HL-60 (cell line): Measurements from ENCODE around the gene NEUROD1.

ENCODE experiments used
- DNase-seq, 2 experiments: peaks; one replicate each; pipeline ENCODE4 v3.0.0-alpha.2; 2010 to 2020; ENCODE audit warnings: low read depth in 1 of 2, low spot score in 1 of 2
- H3K27ac ChIP-seq: fragments of 250-450 bp; sonication (Bioruptor Pico); replicated peaks from 2 replicates; pipeline ENCODE4 v1.5.1; 2020; ENCODE audit warnings: mild to moderate bottlenecking, moderate library complexity
- H3K27me3 ChIP-seq: fragments of 250-450 bp; sonication (Bioruptor Pico); 2 replicates; pipeline ENCODE4 v1.5.1; 2021; ENCODE audit warnings: mild to moderate bottlenecking, moderate library complexity; ENCODE audit not compliant: insufficient read depth, poor library complexity, severe bottlenecking
- H3K4me3 ChIP-seq: replicated peaks from 2 replicates; pipeline ENCODE4 v1.5.1; 2011; ENCODE audit warnings: mild to moderate bottlenecking, control low read depth, low read length; ENCODE audit not compliant: insufficient read depth
- CTCF ChIP-seq: IDR thresholded peaks from one replicate; pipeline ENCODE4 v1.5.1; 2011; ENCODE audit warnings: low read length, control low read depth, inconsistent platforms; ENCODE audit not compliant: insufficient read depth
- GABPA ChIP-seq: IDR thresholded peaks from 2 replicates; pipeline ENCODE4 v1.6.1; 2012; ENCODE audit warnings: low read depth
- POLR2AphosphoS5 ChIP-seq: IDR thresholded peaks from 2 replicates; pipeline ENCODE4 v1.6.1; 2012; ENCODE audit warnings: low read depth
- REST ChIP-seq: IDR thresholded peaks from 2 replicates; pipeline ENCODE4 v1.6.1; 2012; ENCODE audit warnings: low read depth; ENCODE audit not compliant: insufficient replicate concordance
- SPI1 ChIP-seq: IDR thresholded peaks from 2 replicates; pipeline ENCODE4 v1.6.1; 2012; ENCODE audit warnings: low read depth, mild to moderate bottlenecking, borderline replicate concordance

The NEUROD1 gene

GRCh38 chr2:181684454-181685149, 4.3 kb upstream of the NEUROD1 start:
- DNase-seq: no peak
- peaks cover 61% of the 10 kb centered on the region for H3K27me3 ChIP-seq
- no peak overlapping the region for H3K4me3 ChIP-seq
- TF ChIP-seq SPI1: no peak
- TF ChIP-seq POLR2AphosphoS5: no peak
- no peak for TF ChIP-seq GABPA
- TF ChIP-seq REST: no peak
- TF ChIP-seq CTCF: no peak
- H3K27ac ChIP-seq: no peak overlapping the region

DNA sequence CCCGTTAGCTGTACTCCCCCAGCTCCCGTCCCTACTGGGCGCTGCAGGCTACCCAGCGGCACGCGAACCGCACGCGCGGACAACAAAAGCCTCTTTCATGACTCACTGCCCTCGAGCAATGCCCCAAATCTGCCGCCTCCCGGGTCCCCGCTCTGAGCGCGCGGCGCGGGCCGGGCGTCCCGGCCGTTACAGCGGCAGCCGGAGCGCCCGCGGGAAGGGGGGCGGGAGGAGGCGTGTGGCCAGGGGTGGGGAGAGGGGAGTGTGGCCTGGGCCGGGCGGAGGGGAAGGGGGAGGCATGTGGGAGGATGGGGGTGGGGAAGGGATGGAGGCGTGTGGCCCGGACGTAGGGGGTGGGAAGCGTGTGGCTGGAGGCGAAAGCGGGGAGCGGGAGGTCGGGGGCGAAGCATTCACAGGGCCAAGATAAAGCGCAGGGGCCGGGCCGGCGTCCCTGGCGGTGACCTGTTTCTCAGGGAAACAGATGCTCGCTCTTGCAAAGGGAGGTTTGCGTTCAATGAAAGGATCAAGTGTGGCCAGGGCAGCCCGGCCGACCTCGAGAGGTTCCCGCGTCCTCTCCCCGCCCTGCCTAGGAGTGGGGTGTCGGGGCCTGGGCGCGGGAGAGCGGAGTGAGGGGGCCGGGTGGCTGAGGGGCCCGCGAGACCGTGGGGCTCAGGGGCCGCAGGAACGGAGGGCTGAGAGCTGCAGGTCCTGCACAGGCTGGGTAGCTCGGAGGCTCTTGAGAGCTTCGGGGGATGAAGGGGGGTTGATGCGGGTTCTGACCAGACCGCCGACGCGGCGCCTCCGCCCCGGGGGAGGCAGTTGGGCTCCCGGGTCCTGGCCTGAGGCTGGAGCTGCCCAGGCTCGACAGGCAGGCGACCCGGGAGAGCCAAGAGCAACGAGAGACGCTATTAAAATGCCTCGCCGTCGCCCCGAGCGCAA, 3.5 kb upstream of the NEUROD1 start:
- DNase-seq: no peak
- TF ChIP-seq GABPA (no peak), CTCF (no peak), POLR2AphosphoS5 (no peak), REST (no peak), SPI1 (no peak)
- Histone ChIP-seq H3K4me3 (no peak overlapping the region), H3K27ac (no peak overlapping the region), H3K27me3 (peaks cover 67% of the 10 kb centered on the region)

DNA sequence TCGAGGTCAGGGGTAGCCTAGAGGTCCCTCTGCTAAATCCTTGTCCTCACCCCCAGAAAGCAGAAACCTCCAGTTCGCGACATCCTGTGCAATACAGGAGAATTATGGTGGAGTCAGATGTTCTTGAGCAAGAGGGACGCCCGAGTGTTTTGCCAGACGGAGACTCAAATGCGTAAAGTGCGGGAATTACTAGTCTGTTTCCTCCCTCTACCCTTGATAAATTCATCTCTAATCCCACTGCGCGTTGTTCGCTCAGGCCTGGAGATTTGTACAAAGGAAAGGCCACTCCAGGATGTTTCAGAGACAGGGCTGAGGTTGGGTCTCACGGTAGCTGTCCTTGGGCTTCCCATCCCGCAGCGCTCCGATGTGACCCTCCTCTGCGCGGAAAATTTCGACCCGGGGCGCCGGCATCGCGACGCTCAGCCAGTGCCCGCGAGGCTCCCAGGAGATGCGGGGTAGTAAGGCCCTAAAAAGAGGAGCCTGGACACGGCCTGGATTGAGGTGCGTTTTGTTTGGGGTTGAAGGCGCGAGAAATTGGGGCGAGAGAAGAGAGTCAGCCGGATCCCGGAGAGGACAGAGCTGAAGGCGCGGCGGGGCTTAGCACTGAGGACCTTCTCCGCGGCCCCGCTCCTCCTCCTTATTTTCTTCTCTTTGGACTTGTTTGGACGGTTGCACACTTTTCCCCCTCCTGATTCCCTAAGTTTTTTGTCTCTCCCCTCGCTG, 2.6 kb upstream of the NEUROD1 start:
- Histone ChIP-seq H3K27ac (no peak overlapping the region), H3K4me3 (no peak overlapping the region), H3K27me3 (peaks cover 75% of the 10 kb centered on the region)
- TF ChIP-seq CTCF (no peak), GABPA (no peak), POLR2AphosphoS5 (no peak), REST (no peak), SPI1 (no peak)
- DNase-seq: no peak
